Measurements from ENCODE around the gene GATA3.

- TF ChIP-seq REST (IDR thresholded peaks at IDR 0.05; ENCODE audit: insufficient replicate concordance, low read depth): no peak
- no peak for TF ChIP-seq CTCF (IDR thresholded peaks at IDR 0.05; ENCODE audit: insufficient read depth, low read length)
Observed at GRCh38 chr10:8055420-8056349, 1.2 kb downstream of the GATA3 start.

All from HL-60 (cell line).